ENCODE data around the gene IL1RAPL1.

The IL1RAPL1 gene

GRCh38 chrX:29941287-29941686 is 1354.0 kb downstream of the IL1RAPL1 start:
- no peak for DNase-seq

GRCh38 chrX:29947225-29947624 is 1360.0 kb downstream of the IL1RAPL1 start:
- DNase-seq = no peak

GRCh38 chrX:29948653-29949052 is 1361.4 kb downstream of the IL1RAPL1 start:
- no peak for DNase-seq

- no peak for DNase-seq
Observed at GRCh38 chrX:29952016-29952415, 1364.8 kb downstream of the IL1RAPL1 start.

GRCh38 chrX:29962061-29962460 is 1374.8 kb downstream of the IL1RAPL1 start:
- no peak for DNase-seq

GRCh38 chrX:29965634-29966033 is 1378.4 kb downstream of the IL1RAPL1 start:
- DNase-seq = no peak

- DNase-seq = no peak
Observed at GRCh38 chrX:29992083-29992482, 1404.8 kb downstream of the IL1RAPL1 start.

GRCh38 chrX:30005813-30006212 is 1418.6 kb downstream of the IL1RAPL1 start:
- DNase-seq = no peak
